HL-60 (cell line): ENCODE results near the gene APOBEC2.

Source experiments
- CTCF ChIP-seq: IDR thresholded peaks from one replicate; pipeline ENCODE4 v1.5.1; 2011; ENCODE audit warnings: low read length, control low read depth, inconsistent platforms; ENCODE audit not compliant: insufficient read depth
- GABPA ChIP-seq: IDR thresholded peaks from 2 replicates; pipeline ENCODE4 v1.6.1; 2012; ENCODE audit warnings: low read depth
- POLR2AphosphoS5 ChIP-seq: IDR thresholded peaks from 2 replicates; pipeline ENCODE4 v1.6.1; 2012; ENCODE audit warnings: low read depth
- TF ChIP-seq, protein P1 (sequence below): IDR thresholded peaks from 2 replicates; pipeline ENCODE4 v1.6.1; 2012; ENCODE audit warnings: low read depth; ENCODE audit not compliant: insufficient replicate concordance

- no peak for TF ChIP-seq CTCF
- TF ChIP-seq POLR2AphosphoS5, result peak; percentile 94; the same call in 1 of the 2 replicates
- TF ChIP-seq, protein P1, sequence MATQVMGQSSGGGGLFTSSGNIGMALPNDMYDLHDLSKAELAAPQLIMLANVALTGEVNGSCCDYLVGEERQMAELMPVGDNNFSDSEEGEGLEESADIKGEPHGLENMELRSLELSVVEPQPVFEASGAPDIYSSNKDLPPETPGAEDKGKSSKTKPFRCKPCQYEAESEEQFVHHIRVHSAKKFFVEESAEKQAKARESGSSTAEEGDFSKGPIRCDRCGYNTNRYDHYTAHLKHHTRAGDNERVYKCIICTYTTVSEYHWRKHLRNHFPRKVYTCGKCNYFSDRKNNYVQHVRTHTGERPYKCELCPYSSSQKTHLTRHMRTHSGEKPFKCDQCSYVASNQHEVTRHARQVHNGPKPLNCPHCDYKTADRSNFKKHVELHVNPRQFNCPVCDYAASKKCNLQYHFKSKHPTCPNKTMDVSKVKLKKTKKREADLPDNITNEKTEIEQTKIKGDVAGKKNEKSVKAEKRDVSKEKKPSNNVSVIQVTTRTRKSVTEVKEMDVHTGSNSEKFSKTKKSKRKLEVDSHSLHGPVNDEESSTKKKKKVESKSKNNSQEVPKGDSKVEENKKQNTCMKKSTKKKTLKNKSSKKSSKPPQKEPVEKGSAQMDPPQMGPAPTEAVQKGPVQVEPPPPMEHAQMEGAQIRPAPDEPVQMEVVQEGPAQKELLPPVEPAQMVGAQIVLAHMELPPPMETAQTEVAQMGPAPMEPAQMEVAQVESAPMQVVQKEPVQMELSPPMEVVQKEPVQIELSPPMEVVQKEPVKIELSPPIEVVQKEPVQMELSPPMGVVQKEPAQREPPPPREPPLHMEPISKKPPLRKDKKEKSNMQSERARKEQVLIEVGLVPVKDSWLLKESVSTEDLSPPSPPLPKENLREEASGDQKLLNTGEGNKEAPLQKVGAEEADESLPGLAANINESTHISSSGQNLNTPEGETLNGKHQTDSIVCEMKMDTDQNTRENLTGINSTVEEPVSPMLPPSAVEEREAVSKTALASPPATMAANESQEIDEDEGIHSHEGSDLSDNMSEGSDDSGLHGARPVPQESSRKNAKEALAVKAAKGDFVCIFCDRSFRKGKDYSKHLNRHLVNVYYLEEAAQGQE, result no peak
- TF ChIP-seq GABPA, result no peak
Observed at GRCh38 chr6:41071501-41071922, 18.5 kb downstream of the APOBEC2 start.
